HG03064 (cell line): Measurements from ENCODE around the gene SP7.

Experiments used
- ATAC-seq: cut with Tn5 transposase; IDR thresholded peaks from one replicate; pipeline ENCODE4 v1.9.1; 2021; ENCODE audit warnings: low read depth; ENCODE audit not compliant: unreplicated experiment

SP7 gene

DNA sequence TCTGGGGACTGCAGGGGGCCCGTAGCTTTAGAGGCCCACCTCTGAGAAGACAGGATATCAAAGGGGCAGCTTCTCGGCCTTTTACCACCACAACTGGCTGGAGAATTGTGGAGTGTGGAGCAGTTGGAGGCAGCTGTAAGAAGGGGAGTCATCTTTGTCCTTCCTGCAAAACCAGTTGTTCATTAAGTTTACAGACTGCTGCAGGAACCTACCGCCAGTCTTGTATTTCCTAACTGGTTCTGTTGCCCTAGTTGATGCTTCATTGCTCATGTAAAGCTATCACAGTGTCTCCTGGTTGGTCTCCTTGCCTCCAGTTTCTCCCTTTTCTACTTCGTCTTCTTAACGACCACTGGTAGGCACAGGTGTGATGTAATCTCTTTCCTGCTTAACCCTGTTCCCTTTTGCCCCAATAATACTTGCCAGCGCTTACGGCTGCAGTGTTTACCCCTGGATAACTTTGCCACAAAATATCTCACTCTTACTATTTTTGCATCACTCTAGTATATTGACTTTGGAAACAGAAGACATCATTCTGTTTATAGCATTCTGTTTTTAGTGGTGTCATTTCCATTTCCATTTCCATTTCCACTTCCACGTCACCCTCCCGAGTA, 56.2 kb downstream of the SP7 start:
- ATAC-seq: no peak

GRCh38 chr12:53279283-53279869, 56.8 kb downstream of the SP7 start:
- no peak for ATAC-seq

DNA sequence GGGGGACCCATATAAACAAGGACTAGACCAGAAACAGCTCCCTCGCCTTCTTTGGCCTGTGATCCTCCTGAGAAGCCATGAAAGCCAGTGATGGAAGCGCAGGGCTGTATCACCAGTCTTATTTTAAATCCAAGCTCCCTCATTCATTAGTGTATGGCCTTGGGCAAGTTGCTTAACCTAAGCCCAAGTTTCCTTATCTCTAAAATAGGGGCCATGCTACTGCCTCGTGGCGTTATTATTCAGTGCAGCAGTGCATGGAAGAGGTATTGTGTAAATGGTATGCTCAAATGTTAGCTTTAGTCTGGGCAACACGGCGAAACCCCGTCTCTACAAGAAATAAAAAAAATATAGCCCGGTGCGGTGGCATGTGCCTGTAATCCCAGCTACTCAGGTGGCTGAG, 58.2 kb downstream of the SP7 start:
- ATAC-seq: no peak
